GM19035 (cell line): ENCODE measurements around the gene TMEM178B.
"Not testable (repeated sequence)": the region's sequence is repeated elsewhere in the genome, so short reads cannot be mapped to it uniquely, and the experiment has no call there.

Experiments
- ATAC-seq: cut with Tn5 transposase; IDR thresholded peaks from one replicate; pipeline ENCODE4 v1.9.1; 2021; ENCODE audit not compliant: unreplicated experiment

The TMEM178B gene

DNA sequence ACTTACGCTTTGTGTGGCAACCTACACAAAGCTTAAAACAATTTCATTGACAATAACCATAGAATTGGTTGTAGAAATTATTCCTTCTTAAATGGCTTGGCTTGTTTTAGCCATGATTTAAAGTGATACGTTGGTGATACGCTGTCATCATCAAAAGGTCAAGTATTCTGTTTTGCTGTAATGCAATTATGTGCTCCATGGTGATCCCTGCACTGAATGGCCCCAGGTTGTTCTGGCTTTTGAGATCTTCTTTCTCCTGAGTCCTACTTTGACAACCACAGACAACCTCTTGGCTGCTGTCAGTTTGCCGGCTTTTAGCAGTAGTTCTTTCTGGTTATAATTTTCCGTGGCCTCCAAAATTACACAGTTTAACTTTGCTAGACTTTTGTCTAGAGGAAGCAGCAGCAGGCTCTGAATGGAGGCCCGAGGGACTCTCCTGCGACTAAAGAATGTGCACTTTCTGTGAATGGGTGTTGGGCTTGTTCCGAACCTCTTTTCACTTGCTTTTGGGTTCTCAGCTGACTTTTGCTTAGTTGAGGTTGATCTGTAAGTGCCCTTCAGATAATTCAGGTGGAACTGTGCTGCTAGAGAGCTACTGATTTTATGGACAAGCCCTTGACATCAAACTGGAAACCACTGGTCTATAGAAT lies 104.7 kb downstream of the TMEM178B start:
- no peak for ATAC-seq

- no peak for ATAC-seq
Observed at GRCh38 chr7:141181812-141182211, 107.9 kb downstream of the TMEM178B start.

DNA sequence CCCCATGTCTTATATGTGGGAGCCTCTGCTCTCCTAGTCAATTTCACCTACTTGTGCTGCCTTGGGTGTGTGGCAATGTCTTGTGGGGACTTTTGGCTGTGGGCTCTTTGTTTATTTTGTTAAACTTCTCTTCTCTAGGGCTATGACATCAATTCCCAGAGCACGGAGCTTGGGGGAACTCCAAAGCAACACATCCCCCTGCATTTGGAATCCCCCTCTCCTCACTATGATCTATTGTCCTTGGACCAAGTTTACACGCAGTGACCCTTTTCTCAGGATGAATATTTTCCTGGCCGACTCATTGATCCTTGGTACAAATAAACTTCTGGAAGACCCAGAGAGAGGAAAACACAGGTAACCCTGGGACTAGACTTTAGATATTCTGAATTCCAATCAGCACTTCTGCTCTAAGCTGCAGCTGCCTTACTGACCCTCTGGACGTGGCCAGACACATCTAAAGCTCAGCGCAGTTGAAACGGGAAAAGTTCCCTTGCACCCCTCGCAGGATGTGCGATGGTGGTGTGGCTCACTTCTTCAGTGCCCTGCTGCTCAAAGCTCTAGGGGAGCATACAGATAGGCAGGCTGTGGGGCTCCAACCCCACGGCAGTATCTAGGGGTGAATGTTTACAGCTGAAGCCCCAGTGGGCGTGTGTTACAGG lies 110.8 kb downstream of the TMEM178B start:
- ATAC-seq: no peak

GRCh38 chr7:141185369-141185967 lies 111.6 kb downstream of the TMEM178B start:
- no peak for ATAC-seq

GRCh38 chr7:141189231-141189630 lies 115.4 kb downstream of the TMEM178B start:
- ATAC-seq: no peak

DNA sequence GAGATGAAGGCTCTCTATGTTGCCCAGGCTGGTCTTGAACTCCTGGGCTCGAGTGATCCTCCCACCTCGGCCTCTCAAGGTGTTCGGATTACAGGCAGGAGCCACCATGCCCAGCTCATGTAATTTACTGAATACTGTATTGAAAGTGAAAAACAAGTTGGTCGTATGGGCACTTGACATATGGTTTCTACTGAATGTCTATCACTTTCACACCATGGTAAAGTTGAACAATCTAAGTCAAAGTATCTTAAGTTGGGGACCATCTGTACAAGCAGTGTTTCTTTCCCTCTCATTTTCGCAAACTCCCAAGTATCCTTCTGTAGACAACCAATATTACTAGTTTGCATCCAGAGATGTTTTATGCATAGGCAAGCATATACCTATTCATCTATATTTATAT lies 116.6 kb downstream of the TMEM178B start:
- no peak for ATAC-seq

- no peak for ATAC-seq
Observed at GRCh38 chr7:141191277-141191676, 117.4 kb downstream of the TMEM178B start.

GRCh38 chr7:141193066-141193465 lies 119.2 kb downstream of the TMEM178B start:
- ATAC-seq: no peak

- not testable (repeated sequence) for ATAC-seq
Observed at GRCh38 chr7:141195722-141196121, 121.9 kb downstream of the TMEM178B start.

DNA sequence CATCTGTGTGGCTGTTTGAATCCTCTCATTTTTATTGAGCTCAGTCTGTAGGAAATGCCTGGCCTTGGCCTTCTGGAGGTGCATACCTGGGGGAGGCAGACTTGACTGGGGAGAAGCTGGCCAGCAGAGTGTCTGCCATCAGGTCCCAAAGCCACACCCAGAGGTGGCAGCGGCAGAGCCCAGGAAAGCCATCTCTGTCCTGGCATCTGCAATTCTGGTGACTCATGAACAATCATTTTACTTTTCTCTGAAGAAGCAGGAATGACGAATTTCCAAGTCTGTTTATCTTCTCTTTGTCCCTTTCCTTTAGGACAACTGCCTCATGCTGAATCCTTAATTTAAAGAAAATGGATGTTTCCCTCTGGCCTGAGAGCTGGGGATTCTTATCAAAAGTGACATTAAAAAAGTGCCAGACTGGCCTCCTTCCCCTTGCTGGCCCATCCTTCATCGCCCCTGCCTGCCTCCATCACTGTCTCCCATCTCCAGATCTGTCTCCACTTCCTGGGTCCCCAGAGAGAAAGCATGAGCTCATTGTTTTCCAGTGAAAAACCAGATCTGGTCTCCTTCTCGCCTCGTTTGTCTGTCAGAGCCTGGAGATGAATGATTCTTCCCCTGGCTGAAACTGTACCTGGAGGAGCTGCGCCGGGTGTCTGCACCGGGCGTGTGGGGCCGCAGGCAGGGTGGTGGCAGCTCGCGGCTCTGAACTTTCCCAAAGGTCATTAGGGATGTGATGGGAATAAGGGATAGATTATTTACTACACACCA lies 124.5 kb downstream of the TMEM178B start:
- no peak for ATAC-seq

DNA sequence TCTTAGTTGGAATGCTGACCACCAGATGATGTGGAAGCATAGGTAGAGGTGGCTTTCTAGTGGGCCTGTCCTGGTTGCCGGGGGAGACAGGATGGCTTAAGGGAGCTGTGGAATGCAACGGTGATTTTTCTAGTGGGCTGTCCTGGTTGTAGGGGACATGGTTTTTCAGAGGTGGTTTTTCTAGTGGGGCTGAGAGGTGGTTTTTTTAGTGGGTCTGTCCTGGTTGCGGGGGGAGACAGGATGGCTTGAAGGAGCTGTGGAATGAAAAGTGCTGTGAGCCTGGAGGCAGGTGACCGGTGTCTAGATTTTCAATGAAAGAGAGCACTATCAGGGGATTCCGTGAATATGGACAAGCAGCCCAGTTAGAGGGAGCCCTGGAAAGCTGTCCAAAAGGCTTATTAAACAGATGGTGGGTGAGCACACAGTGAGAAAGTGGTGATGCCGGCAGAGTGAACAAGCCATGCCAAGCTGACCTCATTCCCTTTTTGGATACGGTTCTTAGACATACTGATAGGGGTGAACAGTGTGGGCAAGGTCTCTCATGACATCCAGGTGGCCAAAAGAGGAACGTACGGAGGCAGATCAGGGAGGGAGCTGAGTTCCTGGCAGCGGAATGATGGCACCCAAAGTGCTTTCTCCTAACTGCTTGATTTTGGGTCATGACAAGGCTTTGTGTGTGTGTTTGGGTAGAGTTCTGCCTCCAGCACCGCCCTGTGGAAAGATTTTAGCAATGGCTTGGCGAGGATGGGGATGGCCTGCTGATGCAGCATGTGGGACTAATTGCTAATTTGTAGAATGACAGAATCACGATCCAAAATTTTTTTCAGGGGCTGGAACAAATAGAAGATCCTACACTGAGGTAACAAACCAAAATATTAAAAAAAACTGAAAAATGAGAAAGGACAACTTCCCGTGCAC lies 126.6 kb downstream of the TMEM178B start:
- ATAC-seq: no peak

DNA sequence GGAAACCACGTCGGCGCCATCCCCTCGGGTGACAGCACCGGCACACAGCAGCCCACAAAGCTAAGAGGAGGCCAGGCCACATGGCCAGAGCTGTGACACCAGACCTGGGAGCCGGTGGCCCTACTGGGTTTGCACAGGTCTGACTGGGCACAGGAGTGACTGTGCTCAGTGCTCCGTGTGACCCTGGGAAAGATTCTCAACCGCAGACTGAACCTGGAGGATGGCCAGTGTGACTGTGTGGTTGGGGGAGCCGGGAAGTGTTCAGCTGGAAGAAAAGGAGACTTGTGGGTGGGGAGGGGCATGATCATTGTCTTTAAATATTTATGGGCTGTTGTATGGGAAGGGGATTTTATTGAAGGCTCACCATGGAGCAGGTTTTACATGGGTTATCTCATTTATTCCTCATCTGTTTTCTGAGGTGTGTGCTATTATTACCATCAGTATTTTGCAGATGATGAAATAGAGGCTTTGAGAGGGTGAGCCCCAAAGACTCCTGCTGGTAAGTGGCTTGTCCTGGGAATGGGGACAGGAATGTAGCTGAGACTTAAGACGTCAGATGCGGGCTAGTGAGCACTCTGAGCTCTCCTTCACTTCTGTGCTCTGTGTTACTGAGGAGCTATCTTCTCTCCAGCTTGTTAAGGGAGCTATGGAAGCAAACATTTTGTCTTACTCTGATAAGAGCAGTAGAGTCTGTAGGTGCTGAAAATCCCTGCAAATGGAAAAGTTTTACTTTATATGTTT lies 127.5 kb downstream of the TMEM178B start:
- ATAC-seq: no peak

- no peak for ATAC-seq
Observed at GRCh38 chr7:141202535-141202934, 128.7 kb downstream of the TMEM178B start.

DNA sequence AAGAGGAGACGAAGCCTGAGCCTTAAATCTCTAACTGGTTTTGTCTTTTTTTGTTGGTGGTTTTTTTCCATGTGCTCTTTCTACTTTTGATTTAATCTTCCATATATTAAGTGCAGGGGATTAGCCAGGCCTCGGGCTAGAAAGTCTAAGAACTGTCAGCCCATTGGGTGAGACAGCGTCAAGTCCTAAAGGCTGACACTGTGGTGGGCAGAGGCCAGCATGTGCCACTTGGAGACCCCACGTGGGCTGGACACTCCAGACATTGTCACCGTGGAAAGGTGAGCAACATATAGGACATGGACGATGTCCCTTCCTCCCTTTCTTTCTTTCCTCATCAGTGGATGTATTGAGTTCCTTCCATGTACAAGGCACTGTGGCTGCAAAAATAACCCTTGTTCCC lies 129.3 kb downstream of the TMEM178B start:
- ATAC-seq: no peak

- no peak for ATAC-seq
Observed at GRCh38 chr7:141203586-141203985, 129.7 kb downstream of the TMEM178B start.

DNA sequence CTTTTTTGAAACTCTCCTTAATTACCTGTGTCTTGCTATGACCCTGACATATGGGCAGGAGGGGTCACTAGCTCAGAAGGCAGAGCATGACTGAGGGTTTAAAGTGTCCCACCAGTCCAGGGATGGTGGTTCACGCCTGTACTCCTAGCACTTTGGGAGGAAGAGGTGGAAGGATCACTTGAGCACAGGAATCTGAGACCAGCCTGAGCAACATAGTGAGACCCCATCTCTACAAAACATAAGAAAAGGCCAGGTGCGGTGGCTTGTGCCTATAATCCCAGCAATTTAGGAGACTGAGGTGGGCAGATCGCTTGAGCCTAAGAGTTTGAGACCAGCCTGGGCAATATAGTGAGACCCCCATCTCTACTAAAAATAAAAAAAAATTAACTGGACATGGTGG lies 133.8 kb downstream of the TMEM178B start:
- ATAC-seq: no peak

- ATAC-seq: no peak
Observed at GRCh38 chr7:141208539-141208938, 134.7 kb downstream of the TMEM178B start.

GRCh38 chr7:141209454-141209853 lies 135.6 kb downstream of the TMEM178B start:
- no peak for ATAC-seq

- ATAC-seq: no peak
Observed at GRCh38 chr7:141210862-141211261, 137.0 kb downstream of the TMEM178B start.

DNA sequence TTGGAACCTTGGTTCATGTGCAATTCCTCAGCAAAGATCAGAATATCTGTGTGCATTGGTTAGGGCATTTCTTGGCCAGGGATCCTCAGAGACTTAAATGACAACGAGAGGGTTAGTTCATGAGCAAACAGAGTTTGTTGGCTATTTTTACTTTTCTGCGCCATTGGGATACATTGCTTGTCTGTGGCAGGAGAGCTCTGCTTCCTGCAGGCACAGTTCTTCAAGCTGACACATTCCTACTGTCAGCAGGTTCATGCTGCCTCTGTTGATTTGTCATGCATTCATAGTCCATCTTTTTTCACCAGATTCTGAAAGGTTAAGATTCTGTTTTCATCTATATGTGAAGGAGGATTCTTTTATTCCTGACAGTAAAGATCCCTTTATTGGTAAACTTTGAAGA lies 139.4 kb downstream of the TMEM178B start:
- no peak for ATAC-seq
